ENCODE measurements around the gene BTBD9. TPM values are rescaled to one million over a fixed set of nuclear protein-coding genes. Genes with fewer than 3 reads are reported as not detected.

BTBD9 gene
- polyA plus RNA-seq, 1 donor (not counting 4 experiments of a cell fraction or from before 2014, with no cell fraction given): 6.8 TPM

GRCh38 chr6:38191418-38191817, 448.3 kb downstream of the BTBD9 start:
- no peak overlapping the region for H2AFZ ChIP-seq (ENCODE audit: control insufficient read depth, low read length)
- H3K4me2 ChIP-seq (ENCODE audit: control insufficient read depth, extremely low read depth, insufficient read depth, low read depth, low read length): no peak overlapping the region
- H3K27me3 ChIP-seq (ENCODE audit: control insufficient read depth, extremely low read depth, insufficient read depth, low read length): no peaks in the 10 kb centered on the region
- DNase-seq (ENCODE audit: low read depth, low spot score): no peak
- H3K27ac ChIP-seq (ENCODE audit: control insufficient read depth, insufficient read depth, low read length): no peak overlapping the region
- no peaks in the 10 kb centered on the region for H3K9me3 ChIP-seq (ENCODE audit: control insufficient read depth, low read depth, low read length)
- no peak overlapping the region for H3K4me3 ChIP-seq (ENCODE audit: control insufficient read depth in 2 of 3, extremely low read depth in 1 of 3, insufficient read depth in 2 of 3, low read depth in 1 of 3, low read length in 3 of 3)
- dilution Hi-C loops (cut with MboI; ENCODE audit: extremely low pct_ligation_motif_present, low sequenced_read_pairs): no loop called here
- H4K20me1 ChIP-seq (ENCODE audit: control insufficient read depth, extremely low read depth, insufficient read depth, low read length): no peaks in the 10 kb centered on the region
- no peak for TF ChIP-seq CTCF (optimal IDR thresholded peaks at IDR 0.05 in 1 of 3, IDR thresholded peaks at IDR 0.05 in 1 of 3, conservative IDR thresholded peaks at IDR 0.05 in 1 of 3; ENCODE audit: extremely low read depth in 1 of 3, insufficient read depth in 2 of 3, low read length in 3 of 3)
- TF ChIP-seq EZH2 (IDR thresholded peaks at IDR 0.05; ENCODE audit: low read length): no peak
- no peaks in the 10 kb centered on the region for H3K9me1 ChIP-seq (ENCODE audit: control insufficient read depth, extremely low read depth, insufficient read depth, low read length)
- H3K36me3 ChIP-seq (ENCODE audit: control insufficient read depth in 2 of 2, extremely low read depth in 1 of 2, insufficient read depth in 2 of 2, low read length in 2 of 2): no peaks in the 10 kb centered on the region
- FAIRE-seq: no peak
- no peak overlapping the region for H3K9ac ChIP-seq (ENCODE audit: control insufficient read depth, extremely low read depth, insufficient read depth, low read length)
- H3K79me2 ChIP-seq (ENCODE audit: control insufficient read depth, insufficient read depth, low read length): no peaks in the 10 kb centered on the region
- H3K4me1 ChIP-seq (ENCODE audit: control insufficient read depth, extremely low read depth, insufficient read depth, low read length): no peaks in the 10 kb centered on the region

GRCh38 chr6:38188677-38189335, 450.9 kb downstream of the BTBD9 start:
- FAIRE-seq (no peak), DNase-seq (ENCODE audit: low read depth, low spot score) (no peak)
- no peaks in the 10 kb centered on the region for H3K79me2 ChIP-seq (ENCODE audit: control insufficient read depth, insufficient read depth, low read length)
- no peaks in the 10 kb centered on the region for H3K4me1 ChIP-seq (ENCODE audit: control insufficient read depth, extremely low read depth, insufficient read depth, low read length)
- no peaks in the 10 kb centered on the region for H3K27me3 ChIP-seq (ENCODE audit: control insufficient read depth, extremely low read depth, insufficient read depth, low read length)
- no peak overlapping the region for H3K9ac ChIP-seq (ENCODE audit: control insufficient read depth, extremely low read depth, insufficient read depth, low read length)
- no peak overlapping the region for H2AFZ ChIP-seq (ENCODE audit: control insufficient read depth, low read length)
- TF ChIP-seq CTCF (optimal IDR thresholded peaks at IDR 0.05 in 1 of 3, IDR thresholded peaks at IDR 0.05 in 1 of 3, conservative IDR thresholded peaks at IDR 0.05 in 1 of 3; ENCODE audit: extremely low read depth in 1 of 3, insufficient read depth in 2 of 3, low read length in 3 of 3) (no peak), EZH2 (IDR thresholded peaks at IDR 0.05; ENCODE audit: low read length) (no peak)
- dilution Hi-C loops (cut with MboI; ENCODE audit: extremely low pct_ligation_motif_present, low sequenced_read_pairs): no loop called here
- H3K4me2 ChIP-seq (ENCODE audit: control insufficient read depth, extremely low read depth, insufficient read depth, low read depth, low read length): no peak overlapping the region
- no peak overlapping the region for H3K27ac ChIP-seq (ENCODE audit: control insufficient read depth, insufficient read depth, low read length)
- H3K9me1 ChIP-seq (ENCODE audit: control insufficient read depth, extremely low read depth, insufficient read depth, low read length): no peaks in the 10 kb centered on the region
- peaks cover 0 to under 1% of the 10 kb centered on the region in 2 experiments for H3K36me3 ChIP-seq (ENCODE audit: control insufficient read depth in 2 of 2, extremely low read depth in 1 of 2, insufficient read depth in 2 of 2, low read length in 2 of 2)
- H3K9me3 ChIP-seq (ENCODE audit: control insufficient read depth, low read depth, low read length): no peaks in the 10 kb centered on the region
- H4K20me1 ChIP-seq (ENCODE audit: control insufficient read depth, extremely low read depth, insufficient read depth, low read length): no peaks in the 10 kb centered on the region
- no peak overlapping the region for H3K4me3 ChIP-seq (ENCODE audit: control insufficient read depth in 2 of 3, extremely low read depth in 1 of 3, insufficient read depth in 2 of 3, low read depth in 1 of 3, low read length in 3 of 3)
